HepG2 (cell line): Measurements from ENCODE around the gene STK32C. TPM values are rescaled to one million over a fixed set of nuclear protein-coding genes. Genes with fewer than 3 reads are reported as not detected.

Source experiments
- ATAC-seq: fragments of 200-7000 bp; cut with Tn5 transposase; 3 replicates; pipeline ENCODE4 v1.9.1; 2020; ENCODE audit warnings: mild to moderate bottlenecking, moderate library complexity
- BruUV-seq: library from RNA; stranded (reverse); fragments of 400-500 nt; replicated peaks from 2 replicates; lab custom pipeline; 2021; lab: Mats Ljungman, UMichigan
- CTCF ChIA-PET: fragments of 300-600 bp; formaldehyde crosslinking; extraction: SDS; loops from one replicate; lab custom pipeline; 2021; ENCODE audit warnings: low total read pairs, inconsistent platforms, low intra/inter-chr PET ratio; lab: Yijun Ruan, JAX
- POLR2A ChIA-PET: fragments of 350-600 bp; sonication (Branson Sonifier 250); formaldehyde crosslinking; loops from one replicate; lab custom pipeline; 2020; ENCODE audit warnings: antibody characterized with exemption, inconsistent platforms; lab: Yijun Ruan, JAX
- DNase-seq: peaks from one replicate; pipeline ENCODE4 v3.0.0-alpha.2; 2015; ENCODE audit warnings: low spot score
- FAIRE-seq: peaks from 3 replicates; lab custom pipeline; 2011; peaks lifted over from hg19 to GRCh38; lab: Jason Lieb, UNC
- H2AFZ ChIP-seq: one replicate; pipeline ENCODE4 v1.6.1; 2011; ENCODE audit warnings: low read length, inconsistent platforms
- H3K27ac ChIP-seq: fragments of 300-600 bp; 3 replicates; pipeline ENCODE4 v1.8.0; 2011; ENCODE audit warnings: mixed run types, mild to moderate bottlenecking, mixed read lengths, low read length, inconsistent platforms; ENCODE audit not compliant: insufficient read depth; ENCODE audit errors: extremely low read length
- H3K27me3 ChIP-seq, 2 experiments: fragments of 200-600 bp in 1 of 2; 2 replicates in 1 of 2; 3 replicates in 1 of 2; pipeline versions ENCODE4 v1.6.0 to v1.8.0; 2011; ENCODE audit warnings: low read length in 2 of 2, mild to moderate bottlenecking in 2 of 2, moderate library complexity in 2 of 2, inconsistent platforms in 1 of 2; ENCODE audit not compliant: insufficient read depth in 2 of 2, control insufficient read depth in 1 of 2
- H3K36me3 ChIP-seq, 2 experiments: fragments of 200-600 bp in 1 of 2; replicated peaks in 1 of 2; 2 replicates in 1 of 2; 3 replicates in 1 of 2; pipeline versions ENCODE4 v1.5.1 to v1.8.0; 2011; ENCODE audit warnings: low read length in 2 of 2, inconsistent platforms in 1 of 2; ENCODE audit not compliant: insufficient read depth in 2 of 2, control insufficient read depth in 1 of 2
- H3K4me1 ChIP-seq: 2 replicates; pipeline ENCODE4 v1.5.1; 2012; ENCODE audit warnings: low read length, inconsistent platforms; ENCODE audit not compliant: insufficient read depth
- H3K4me2 ChIP-seq: 2 replicates; pipeline ENCODE4 v1.6.0; 2011; ENCODE audit warnings: low read depth, low read length, inconsistent platforms
- H3K4me3 ChIP-seq, 3 experiments: fragments of 200-600 bp in 1 of 3; sonication (generic), shearing (Covaris generic) in 1 of 3; replicated peaks in 1 of 3; 2 replicates each; pipeline ENCODE4 v1.5.1; 2011 to 2016; ENCODE audit warnings: low read length in 3 of 3, inconsistent platforms in 2 of 3, low read depth in 2 of 3, mild to moderate bottlenecking in 2 of 3, control low read depth in 1 of 3, mixed read lengths in 1 of 3; ENCODE audit not compliant: insufficient read depth in 1 of 3
- H3K79me2 ChIP-seq: one replicate; pipeline ENCODE4 v1.6.1; 2011; ENCODE audit warnings: low read length, inconsistent platforms; ENCODE audit not compliant: insufficient read depth
- H3K9ac ChIP-seq: 2 replicates; pipeline ENCODE4 v1.6.0; 2011; ENCODE audit warnings: mild to moderate bottlenecking, low read depth, low read length, inconsistent platforms; ENCODE audit not compliant: insufficient read depth
- H3K9me3 ChIP-seq: 2 replicates; pipeline ENCODE4 v1.5.1; 2012; ENCODE audit warnings: mild to moderate bottlenecking, low read length
- H4K20me1 ChIP-seq: 2 replicates; pipeline ENCODE4 v1.6.0; 2011; ENCODE audit warnings: inconsistent platforms, mild to moderate bottlenecking, low read length, moderate library complexity; ENCODE audit not compliant: insufficient read depth
- EEA1 ChIP-seq: sonication (generic); formaldehyde crosslinking; IDR thresholded peaks from 2 replicates; pipeline ENCODE4 v1.5.1; 2020; ENCODE audit warnings: mild to moderate bottlenecking, missing genetic modification reagents, borderline replicate concordance
- HNRNPH1 ChIP-seq: fragments of 200-400 bp; formaldehyde crosslinking; optimal IDR thresholded peaks from 2 replicates; pipeline ENCODE3; 2017; ENCODE audit warnings: mild to moderate bottlenecking, low read depth, low read length
- KDM5A ChIP-seq: fragments of 200-600 bp; sonication (generic); IDR thresholded peaks from 2 replicates; pipeline ENCODE4 v1.7.0; 2018; ENCODE audit warnings: antibody characterized with exemption, mild to moderate bottlenecking, low read length, borderline replicate concordance
- NR2C2 ChIP-seq: sonication (generic); formaldehyde crosslinking; IDR thresholded peaks from 2 replicates; pipeline ENCODE4 v1.4.0; 2020; ENCODE audit warnings: missing genetic modification reagents, mild to moderate bottlenecking, moderate library complexity, borderline replicate concordance
- SRF ChIP-seq: IDR thresholded peaks from 2 replicates; pipeline ENCODE4 v1.6.1; 2011; ENCODE audit warnings: mild to moderate bottlenecking, low read depth, low read length, moderate library complexity
- ZHX2 ChIP-seq, 2 experiments: sonication (generic) in 1 of 2; formaldehyde crosslinking in 1 of 2; IDR thresholded peaks; 2 replicates each; pipeline versions ENCODE4 v1.6.1 to v1.9.0; 2014 to 2022; ENCODE audit warnings: antibody characterized with exemption in 1 of 2, borderline replicate concordance in 1 of 2, inconsistent platforms in 1 of 2, low read depth in 1 of 2, missing genetic modification reagents in 1 of 2
- ZKSCAN5 ChIP-seq: sonication (generic); formaldehyde crosslinking; IDR thresholded peaks from 2 replicates; pipeline ENCODE4 v1.5.1; 2020; ENCODE audit warnings: mild to moderate bottlenecking, missing genetic modification reagents
- ZNF792 ChIP-seq: IDR thresholded peaks from 2 replicates; pipeline ENCODE4 v1.6.1; 2016
- WGBS: methylation state at CpG from one replicate; pipeline ENCODE4 v1.1.6; 2017; ENCODE audit warnings: low lambda C conversion rate; 5-methylcytosine and 5-hydroxymethylcytosine counted together
- in situ Hi-C: cut with HindIII; loops from 2 replicates; pipeline ENCODE4 v1.10.0; 2017; ENCODE audit warnings: low pct_unique_long_range_greater_than_20kb; ENCODE audit not compliant: extremely low pct_ligation_motif_present
- intact Hi-C: fragments of 100-400 bp; cut with micrococcal nuclease; formaldehyde crosslinking; loops from one replicate; pipeline ENCODE4 v1.10.0; 2022; ENCODE audit not compliant: unreplicated experiment
- polyA plus RNA-seq, 8 experiments: library from polyadenylated mRNA; depleted of rRNA in 3 of 8; stranded (reverse) in 7 of 8; unstranded in 1 of 8; fragments of >200 nt; fragmentation: Illumina TruSeq in 4 of 8; extraction: Trizol in 4 of 8; gene quantifications; 2 replicates each; pipeline versions ENCODE4 v1.2.1 to v1.2.3, GENCODE V29; 2011 to 2016; ENCODE audit warnings: low read depth in 4 of 8, missing spikeins in 1 of 8, mixed read lengths in 1 of 8; ENCODE audit not compliant: insufficient read depth in 1 of 8
- total RNA-seq, 5 experiments: library from RNA; depleted of rRNA; stranded (reverse); fragments of >200 nt; fragmentation: Illumina TruSeq; extraction: Trizol; gene quantifications; 2 replicates each; pipeline ENCODE4 v1.2.3, GENCODE V29; 2016; ENCODE audit warnings: low read depth in 1 of 5
- TF ChIP-seq, protein P1 (sequence below): IDR thresholded peaks from 2 replicates; pipeline ENCODE4 v1.6.1; 2012; ENCODE audit warnings: low read length, improper control_type of control experiment
- TF ChIP-seq, protein P2 (sequence below): sonication (generic); formaldehyde crosslinking; IDR thresholded peaks from 2 replicates; pipeline ENCODE4 v1.5.1; 2020; ENCODE audit warnings: mild to moderate bottlenecking, missing genetic modification reagents

The STK32C gene
- total and polyA plus RNA-seq, 2 of the 13 experiments (the other 11 are each of a cell fraction or from before 2014, with no cell fraction given), result 10.9 to 19.4 TPM

DNA sequence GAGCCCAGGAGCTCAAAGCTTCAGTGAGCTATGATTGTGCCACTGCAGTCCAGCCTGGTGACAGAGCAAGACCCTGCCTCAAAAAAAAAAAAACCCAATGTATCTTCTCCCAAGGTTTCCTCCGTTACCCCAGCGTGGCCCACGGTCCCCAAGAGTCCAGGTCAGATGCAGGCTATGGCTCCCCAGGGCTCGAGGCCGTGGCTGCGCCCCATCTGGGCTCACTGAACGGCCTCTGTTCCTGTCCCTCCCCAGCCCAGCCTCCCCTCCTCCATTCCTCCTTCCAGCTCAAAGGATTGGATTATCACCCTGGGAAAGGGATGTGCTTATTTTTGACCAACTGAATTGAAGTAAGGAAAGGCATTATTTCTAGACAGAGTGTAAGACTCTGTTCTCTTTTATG is 31.0 kb downstream of the STK32C start (continued):
- TF ChIP-seq, protein P1, sequence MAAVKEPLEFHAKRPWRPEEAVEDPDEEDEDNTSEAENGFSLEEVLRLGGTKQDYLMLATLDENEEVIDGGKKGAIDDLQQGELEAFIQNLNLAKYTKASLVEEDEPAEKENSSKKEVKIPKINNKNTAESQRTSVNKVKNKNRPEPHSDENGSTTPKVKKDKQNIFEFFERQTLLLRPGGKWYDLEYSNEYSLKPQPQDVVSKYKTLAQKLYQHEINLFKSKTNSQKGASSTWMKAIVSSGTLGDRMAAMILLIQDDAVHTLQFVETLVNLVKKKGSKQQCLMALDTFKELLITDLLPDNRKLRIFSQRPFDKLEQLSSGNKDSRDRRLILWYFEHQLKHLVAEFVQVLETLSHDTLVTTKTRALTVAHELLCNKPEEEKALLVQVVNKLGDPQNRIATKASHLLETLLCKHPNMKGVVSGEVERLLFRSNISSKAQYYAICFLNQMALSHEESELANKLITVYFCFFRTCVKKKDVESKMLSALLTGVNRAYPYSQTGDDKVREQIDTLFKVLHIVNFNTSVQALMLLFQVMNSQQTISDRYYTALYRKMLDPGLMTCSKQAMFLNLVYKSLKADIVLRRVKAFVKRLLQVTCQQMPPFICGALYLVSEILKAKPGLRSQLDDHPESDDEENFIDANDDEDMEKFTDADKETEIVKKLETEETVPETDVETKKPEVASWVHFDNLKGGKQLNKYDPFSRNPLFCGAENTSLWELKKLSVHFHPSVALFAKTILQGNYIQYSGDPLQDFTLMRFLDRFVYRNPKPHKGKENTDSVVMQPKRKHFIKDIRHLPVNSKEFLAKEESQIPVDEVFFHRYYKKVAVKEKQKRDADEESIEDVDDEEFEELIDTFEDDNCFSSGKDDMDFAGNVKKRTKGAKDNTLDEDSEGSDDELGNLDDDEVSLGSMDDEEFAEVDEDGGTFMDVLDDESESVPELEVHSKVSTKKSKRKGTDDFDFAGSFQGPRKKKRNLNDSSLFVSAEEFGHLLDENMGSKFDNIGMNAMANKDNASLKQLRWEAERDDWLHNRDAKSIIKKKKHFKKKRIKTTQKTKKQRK, result no peak
- no peak for TF ChIP-seq ZKSCAN5 (CRISPR knock-in tag)
- TF ChIP-seq, protein P2, sequence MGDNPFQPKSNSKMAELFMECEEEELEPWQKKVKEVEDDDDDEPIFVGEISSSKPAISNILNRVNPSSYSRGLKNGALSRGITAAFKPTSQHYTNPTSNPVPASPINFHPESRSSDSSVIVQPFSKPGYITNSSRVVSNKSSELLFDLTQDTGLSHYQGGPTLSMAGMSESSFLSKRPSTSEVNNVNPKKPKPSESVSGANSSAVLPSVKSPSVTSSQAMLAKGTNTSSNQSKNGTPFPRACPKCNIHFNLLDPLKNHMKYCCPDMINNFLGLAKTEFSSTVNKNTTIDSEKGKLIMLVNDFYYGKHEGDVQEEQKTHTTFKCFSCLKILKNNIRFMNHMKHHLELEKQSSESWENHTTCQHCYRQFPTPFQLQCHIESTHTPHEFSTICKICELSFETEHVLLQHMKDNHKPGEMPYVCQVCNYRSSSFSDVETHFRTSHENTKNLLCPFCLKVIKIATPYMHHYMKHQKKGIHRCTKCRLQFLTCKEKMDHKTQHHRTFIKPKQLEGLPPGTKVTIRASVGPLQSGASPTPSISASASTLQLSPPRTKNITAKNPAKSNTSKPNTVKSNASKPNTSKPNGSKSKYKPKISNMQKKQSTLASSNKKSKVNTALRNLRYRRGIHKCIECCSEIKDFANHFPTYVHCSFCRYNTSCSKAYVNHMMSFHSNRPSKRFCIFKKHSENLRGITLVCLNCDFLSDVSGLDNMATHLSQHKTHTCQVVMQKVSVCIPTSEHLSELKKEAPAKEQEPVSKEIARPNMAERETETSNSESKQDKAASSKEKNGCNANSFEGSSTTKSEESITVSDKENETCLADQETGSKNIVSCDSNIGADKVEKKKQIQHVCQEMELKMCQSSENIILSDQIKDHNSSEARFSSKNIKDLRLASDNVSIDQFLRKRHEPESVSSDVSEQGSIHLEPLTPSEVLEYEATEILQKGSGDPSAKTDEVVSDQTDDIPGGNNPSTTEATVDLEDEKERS (CRISPR knock-in tag), result no peak
- TF ChIP-seq SRF, result no peak

DNA sequence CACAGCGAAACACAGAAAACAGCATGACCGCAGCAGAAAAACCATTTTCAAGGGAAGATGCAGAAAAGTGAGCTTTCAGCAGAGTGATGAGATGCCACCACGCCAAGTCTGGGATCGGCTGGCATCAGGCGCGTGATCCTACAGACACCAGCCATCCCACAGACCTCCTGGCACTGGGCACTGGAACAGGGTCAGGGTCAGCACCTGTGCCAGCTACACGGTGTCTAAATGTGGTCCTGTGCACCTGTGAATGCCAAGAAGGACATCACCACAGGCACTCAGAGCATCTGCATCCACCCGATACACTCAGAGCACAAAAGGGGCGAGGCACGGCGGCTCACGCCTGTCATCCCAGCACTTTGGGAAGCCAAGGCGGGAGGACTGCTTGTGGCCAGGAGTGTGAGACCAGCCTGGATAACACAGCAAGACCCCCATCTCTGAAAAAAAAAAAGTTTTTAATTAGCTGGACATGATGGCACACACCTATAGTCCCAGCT is 31.5 kb downstream of the STK32C start:
- H3K4me2 ChIP-seq, result no peak overlapping the region
- in situ Hi-C loops (no loop called here), intact Hi-C loops (no loop called here)
- H3K4me3 ChIP-seq, result no peak overlapping the region
- H2AFZ ChIP-seq, result no peak overlapping the region
- no peaks in the 10 kb centered on the region for H3K79me2 ChIP-seq
- H3K36me3 ChIP-seq, result no peaks in the 10 kb centered on the region
- no peaks in the 10 kb centered on the region; a peak in 1 of 5 replicates for H3K27me3 ChIP-seq
- DNase-seq, result no peak
- BruUV-seq, result no TSS peak
- no peak for FAIRE-seq
- no peaks in the 10 kb centered on the region for H4K20me1 ChIP-seq
- H3K9me3 ChIP-seq, result no peaks in the 10 kb centered on the region
- POLR2A ChIA-PET, result no interaction called here
- peaks cover 9% of the 10 kb centered on the region for H3K4me1 ChIP-seq
- CTCF ChIA-PET, result no interaction called here
- WGBS, result 76% methylated on average over 13 of the region's 13 CpGs
- H3K9ac ChIP-seq, result no peak overlapping the region
- H3K27ac ChIP-seq, result no peak overlapping the region
- ATAC-seq, result no peak
- no peak for TF ChIP-seq ZHX2 (IDR thresholded peaks at IDR 0.05; ENCODE audit: low read depth)
- no peak for TF ChIP-seq ZHX2 (CRISPR knock-in tag; IDR thresholded peaks at IDR 0.05; ENCODE audit: borderline replicate concordance)
- TF ChIP-seq KDM5A, result no peak
- TF ChIP-seq HNRNPH1, result no peak
- no peak for TF ChIP-seq EEA1 (CRISPR knock-in tag)
- no peak for TF ChIP-seq NR2C2
- TF ChIP-seq ZNF792 (CRISPR knock-in tag), result no peak
